Measurements from ENCODE around the gene NRG2. TPM values are rescaled to one million over a fixed set of nuclear protein-coding genes. Genes with fewer than 3 reads are reported as not detected.
A peak's percentile ranks its signal among the peaks of the same experiment; 100 is the strongest.

The NRG2 gene
- polyA plus RNA-seq, 5 donors, result 6.1 to 10.1 (median 7.4) TPM

DNA sequence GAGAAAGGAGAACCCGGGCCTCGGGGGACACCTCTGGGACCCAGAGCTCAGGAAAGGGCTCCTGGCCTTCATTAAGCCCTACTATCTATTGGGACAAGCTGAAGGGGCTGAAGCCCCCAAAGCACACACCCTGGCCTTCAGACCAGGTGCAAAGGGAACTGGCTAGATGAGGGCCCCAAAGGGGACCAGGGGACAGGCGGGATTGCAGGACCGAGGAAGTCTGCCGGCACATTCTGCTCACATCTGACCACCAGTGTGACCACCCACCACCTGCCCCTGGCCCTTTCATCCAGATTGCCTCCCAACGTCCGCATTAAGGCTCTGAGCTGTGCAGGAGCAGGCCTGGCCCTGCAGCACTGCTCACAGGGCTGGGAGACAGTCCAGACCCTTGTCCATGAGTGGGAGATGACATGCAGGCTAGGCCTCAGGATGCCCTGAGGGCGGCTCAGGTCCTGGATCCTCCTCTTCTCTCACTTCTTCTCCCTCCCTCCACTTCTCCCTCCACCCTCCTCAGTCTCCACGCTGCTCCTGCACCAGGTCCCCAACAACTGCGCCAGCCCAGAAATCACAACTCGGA lies 228.3 kb downstream of the NRG2 start:
- DNase-seq, result no peak

DNA sequence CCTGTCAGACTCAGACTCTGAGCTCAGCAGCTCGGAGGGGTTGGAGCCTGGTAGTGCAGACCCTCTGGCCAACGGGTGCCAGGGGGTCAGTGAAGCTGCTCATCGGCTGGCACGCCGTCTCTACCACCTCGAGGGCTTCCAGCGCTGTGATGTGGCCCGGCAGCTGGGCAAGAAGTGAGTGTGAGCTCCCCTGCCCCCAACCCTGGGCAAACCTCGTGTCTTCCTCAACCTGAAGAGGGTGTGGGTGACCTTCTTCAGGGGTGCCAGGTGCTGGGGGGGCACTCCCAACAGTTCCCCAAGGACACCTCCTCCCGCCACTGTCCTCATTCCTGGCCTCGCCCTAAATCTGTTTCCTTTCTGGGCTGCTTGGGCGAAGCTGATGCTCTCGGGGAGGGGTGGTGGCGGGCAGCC lies 228.9 kb downstream of the NRG2 start:
- DNase-seq, result no peak

DNA sequence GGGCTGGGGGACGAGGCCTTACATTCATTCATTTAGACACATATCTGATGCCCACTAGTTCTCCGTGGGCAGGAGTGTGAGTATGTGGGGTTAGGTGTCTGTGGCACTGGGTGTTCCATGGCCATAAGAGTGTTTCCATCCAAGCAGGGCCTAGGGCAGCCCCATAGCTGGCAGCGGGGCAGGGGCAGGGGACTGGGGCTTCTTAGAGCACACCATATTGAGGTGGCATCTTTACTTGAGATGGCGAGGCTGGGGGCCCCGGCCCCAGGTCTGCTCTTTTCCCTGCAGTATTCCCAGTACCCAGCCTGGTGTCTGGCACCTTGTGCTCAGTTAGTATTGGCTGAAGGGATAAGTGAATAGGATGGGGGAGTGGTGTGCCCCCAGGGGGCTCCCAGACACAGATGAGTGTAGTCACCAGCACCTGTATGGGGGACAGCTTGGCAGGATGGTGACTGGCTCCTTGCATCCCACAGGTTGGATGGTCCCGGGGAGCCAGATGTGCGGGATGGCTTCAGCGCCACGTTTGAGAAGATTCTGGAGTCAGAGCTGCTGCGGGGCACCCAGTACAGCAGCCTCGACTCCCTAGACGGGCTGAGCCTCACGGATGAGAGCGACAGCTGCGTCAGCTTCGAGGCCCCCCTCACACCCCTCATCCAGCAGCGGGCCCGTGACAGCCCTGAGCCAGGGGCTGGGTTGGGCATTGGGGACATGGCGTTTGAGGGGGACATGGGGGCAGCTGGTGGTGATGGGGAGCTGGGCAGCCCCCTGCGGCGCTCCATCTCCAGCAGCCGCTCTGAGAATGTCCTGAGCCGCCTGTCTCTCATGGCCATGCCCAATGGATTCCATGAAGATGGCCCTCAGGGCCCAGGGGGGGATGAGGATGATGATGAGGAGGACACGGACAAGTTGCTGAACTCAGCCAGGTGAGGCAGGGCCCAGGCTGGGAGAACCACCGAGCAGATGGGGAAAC lies 230.0 kb downstream of the NRG2 start:
- no peak for DNase-seq

- no peak for DNase-seq
These were observed 230.8 kb downstream of the NRG2 start for GRCh38 chr5:139812323-139812722.

DNA sequence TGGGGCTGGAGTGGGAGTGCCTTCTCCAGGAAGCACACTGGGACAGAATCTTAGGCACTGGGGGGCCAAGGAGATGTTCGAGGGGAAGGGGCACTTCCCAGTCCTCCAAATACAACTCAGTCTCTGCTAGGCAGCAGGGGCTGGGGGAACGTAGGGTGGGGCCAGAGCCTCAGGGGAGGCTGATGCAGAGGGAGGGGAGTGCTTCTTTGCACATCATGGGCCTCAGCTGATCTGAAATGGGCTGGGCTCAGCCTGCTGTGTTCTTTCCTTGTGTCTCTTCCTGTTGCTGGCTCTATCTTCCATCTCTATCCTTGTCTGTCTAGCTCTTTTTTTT lies 231.9 kb downstream of the NRG2 start:
- DNase-seq, result no peak

GRCh38 chr5:139810341-139811273 lies 232.5 kb downstream of the NRG2 start:
- DNase-seq, result no peak

GRCh38 chr5:139809331-139809810 lies 233.7 kb downstream of the NRG2 start:
- DNase-seq, result no peak

DNA sequence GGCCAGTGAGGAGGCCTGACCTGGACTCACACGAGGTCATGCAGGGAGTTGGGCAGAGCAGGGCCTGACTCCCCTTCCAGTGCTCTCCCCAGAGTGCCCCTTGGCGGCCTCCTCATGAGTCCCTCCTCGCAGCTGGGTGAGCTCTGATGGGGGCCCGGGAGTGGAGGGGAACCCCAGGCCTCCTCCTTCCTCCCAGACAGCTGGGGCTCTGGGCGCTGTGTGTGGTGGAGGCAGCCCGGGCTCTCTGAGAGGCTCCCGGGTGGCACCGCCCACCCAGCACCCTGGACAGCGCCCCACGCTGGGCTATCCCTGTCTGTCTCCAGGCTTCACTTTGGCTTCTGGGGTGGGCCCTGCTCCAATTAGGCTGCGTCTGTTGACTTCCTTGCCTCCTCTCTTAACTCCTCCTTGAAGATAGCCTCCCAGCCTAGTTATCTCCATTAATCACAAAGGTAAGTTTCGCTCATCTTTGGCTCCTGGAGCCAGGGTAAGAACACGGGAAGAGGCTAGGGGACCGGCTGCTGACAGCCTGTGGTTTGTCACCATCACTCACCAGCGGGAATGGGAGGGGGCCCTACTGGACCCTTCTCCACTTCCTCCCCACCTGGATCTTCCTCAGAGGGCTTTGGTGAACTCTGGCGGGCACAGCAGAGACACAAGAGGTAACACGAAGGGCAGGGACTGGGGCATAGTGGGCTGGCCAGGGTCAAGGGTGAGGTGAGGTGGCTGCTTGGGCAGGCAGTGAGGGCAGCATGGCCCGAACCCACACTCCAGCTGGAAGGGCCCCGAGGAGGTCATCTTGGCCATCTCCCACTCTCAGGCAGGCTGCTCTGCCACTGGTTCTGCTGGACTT lies 234.4 kb downstream of the NRG2 start:
- peak in 1 of 2 donors; percentile 40 for DNase-seq

- no peak for DNase-seq
These were observed 235.5 kb downstream of the NRG2 start for GRCh38 chr5:139807647-139808030.

DNA sequence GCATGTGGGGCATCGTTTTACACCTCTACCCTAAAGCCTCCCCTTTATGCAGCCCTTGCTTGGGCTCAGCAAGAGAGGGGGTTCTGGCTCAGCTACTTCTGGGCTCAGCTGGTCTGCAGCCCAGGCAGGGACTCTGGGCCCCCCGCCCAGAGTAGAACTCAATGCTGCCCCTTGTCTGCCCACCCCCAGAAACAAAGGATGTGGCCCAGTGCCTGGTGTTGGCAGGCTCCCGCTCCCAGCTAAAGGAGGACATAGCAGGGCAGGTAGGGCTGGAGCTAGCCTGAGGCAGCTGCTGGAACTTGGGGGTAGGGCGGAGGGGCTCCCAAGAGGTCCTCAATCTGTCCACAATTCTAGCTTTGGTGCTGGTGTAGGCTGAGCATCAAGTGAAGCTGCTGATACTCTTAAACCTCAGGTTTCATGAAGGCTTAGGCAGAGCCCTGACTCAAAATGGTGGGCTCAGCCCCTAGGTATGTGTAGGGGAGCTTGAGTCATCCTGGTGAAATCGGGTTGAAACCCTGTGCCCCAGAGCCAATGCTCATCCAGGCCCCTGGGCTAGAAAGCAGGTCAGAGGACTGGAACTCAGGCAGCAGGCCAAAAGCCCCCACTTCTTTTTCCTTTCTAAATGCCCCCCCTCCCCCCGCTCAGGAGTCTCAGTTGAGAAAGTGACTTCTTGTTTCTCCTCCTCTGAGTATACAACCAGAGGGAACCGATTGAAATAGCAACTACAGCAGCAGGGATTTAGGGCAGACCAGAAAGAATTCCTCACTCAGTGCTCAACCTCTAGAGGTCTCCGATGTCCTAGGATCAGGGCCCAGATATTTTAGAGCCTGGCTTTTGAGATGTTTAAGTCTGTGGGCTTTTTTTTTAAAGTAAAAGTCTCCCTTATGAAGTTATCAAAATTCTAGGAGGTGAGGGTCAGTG lies 236.1 kb downstream of the NRG2 start:
- DNase-seq, result no peak

GRCh38 chr5:139806111-139806510 lies 237.0 kb downstream of the NRG2 start:
- DNase-seq, result no peak

DNA sequence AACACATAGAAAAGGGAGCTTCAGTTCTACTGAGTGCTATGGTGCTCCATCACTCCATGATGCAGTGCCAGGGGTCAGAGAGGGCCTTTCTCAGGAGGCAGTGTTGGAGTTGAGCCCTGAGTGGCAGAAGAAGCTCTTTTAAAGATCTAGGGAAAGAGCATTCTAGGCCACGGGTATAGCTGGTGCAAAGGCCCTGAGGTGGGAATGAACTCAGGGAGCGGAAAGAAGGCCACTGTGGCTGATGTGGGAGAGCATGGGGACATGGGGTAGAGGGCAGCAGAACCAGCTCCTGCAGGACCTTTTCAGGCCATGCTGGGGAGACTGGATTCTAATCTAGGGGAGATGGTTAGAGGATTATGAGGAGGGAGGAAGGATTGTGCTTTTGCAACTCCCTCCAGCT lies 237.6 kb downstream of the NRG2 start:
- no peak for DNase-seq

- DNase-seq, result no peak
These were observed 238.2 kb downstream of the NRG2 start for GRCh38 chr5:139804800-139805397.

- no peak for DNase-seq
These were observed 239.1 kb downstream of the NRG2 start for GRCh38 chr5:139803978-139804377.

- DNase-seq, result peak; percentile 45 to 62
These were observed 243.7 kb downstream of the NRG2 start for GRCh38 chr5:139799359-139799758.

DNA sequence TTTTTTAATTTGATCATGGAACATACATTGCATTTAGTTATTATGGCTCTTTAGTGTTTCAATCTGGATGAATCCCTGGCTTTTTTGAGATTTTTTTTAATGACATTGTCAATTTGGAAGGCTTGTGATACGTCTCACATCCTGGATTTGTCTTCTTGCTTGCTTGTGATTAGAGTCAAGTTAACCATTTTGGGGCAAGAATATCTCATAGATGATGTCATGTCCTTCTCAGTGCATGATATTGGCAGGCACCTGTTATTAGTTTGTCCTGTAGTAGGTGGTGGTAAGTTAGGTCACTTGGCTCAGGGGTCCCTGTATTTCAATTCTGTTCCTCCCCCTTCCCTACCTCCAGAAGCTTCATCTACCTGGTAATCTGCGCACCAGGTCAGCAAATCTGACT lies 244.2 kb downstream of the NRG2 start:
- no peak for DNase-seq

DNA sequence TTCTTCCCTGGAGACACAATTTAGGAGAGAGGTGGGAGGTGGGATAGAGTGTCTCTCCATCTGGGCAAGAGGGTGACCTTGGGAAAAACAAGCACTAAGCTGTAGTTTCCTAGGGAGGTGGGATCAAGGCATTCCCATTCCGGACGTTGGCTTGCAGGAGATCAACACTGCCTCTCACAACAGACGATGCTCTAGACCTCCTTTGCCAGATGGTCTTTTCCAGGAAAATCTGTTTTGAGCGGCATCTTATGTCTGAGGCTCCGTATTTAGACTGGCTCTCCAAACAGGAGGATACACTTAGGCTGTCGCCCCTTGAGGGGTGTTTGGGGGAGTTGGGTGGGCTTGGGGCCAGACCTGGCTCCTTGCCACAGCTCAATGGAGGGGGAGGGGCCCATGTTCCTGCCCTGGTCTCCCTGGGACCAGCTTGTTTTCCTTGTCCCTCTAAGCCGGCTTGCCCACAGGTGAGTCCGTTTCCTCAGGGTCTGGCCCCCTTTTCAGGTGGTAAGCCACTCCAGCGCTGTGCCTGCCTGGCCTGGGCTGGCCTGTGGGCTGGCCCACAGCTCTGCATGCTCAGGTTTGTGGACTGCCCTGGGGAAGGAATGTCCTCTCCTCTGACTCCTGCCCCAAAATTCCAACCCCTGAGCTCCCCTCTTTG lies 245.1 kb downstream of the NRG2 start:
- no peak for DNase-seq

DNA sequence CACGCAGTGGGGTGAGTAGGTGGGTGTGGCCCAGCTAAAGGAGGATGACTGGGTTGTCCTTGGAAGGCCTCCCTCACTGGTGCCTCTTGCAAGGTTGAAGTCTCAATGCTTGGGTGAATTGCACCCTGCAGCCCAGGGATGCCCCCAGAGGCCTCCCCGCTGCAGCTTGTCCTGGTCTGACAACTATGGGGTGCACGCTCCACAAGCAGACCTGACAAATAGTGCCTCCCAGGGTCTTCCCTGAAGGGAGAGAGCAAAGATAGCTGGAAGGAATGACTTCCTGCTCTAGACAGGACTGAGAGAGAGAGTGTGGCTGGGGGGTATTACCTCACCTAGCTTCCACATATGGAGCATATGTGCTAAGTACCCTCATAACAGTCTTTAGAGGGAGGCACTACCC lies 245.8 kb downstream of the NRG2 start:
- DNase-seq, result no peak
